ENCODE measurements around the gene DCLRE1A. TPM values are rescaled to one million over a fixed set of nuclear protein-coding genes. Genes with fewer than 3 reads are reported as not detected.

Gene DCLRE1A
- total RNA-seq, 1 experiment from 2014 or later = 15.0 TPM

- intact Hi-C loops (cut with micrococcal nuclease; ENCODE audit: unreplicated experiment) (no loop called here), in situ Hi-C loops (cut with HindIII; ENCODE audit: low pct_unique_long_range_greater_than_20kb, low sequenced_read_pairs) (no loop called here)
- Histone ChIP-seq H3K27ac (ENCODE audit: low read length) (no peak overlapping the region), H3K4me3 (ENCODE audit: low read depth in 2 of 2, low read length in 2 of 2) (no peak overlapping the region), H3K36me3 (ENCODE audit: control insufficient read depth, insufficient read depth, low read length) (no peaks in the 10 kb centered on the region), H3K9me3 (ENCODE audit: control insufficient read depth, insufficient read depth, low read depth, low read length) (no peaks in the 10 kb centered on the region), H3K27me3 (ENCODE audit: control insufficient read depth, insufficient read depth, low read length) (no peaks in the 10 kb centered on the region), H3K4me1 (ENCODE audit: control insufficient read depth, insufficient read depth, low read length) (no peaks in the 10 kb centered on the region)
- DNase-seq (ENCODE audit: low read depth, low spot score) (no peak), ATAC-seq (no peak)
- POLR2A ChIA-PET = no interaction called here
- CTCF ChIA-PET = no interaction called here
- no peak for TF ChIP-seq TCF7L2 (IDR thresholded peaks at IDR 0.05; ENCODE audit: low read depth, low read length)
- no TSS peak for BruUV-seq (replicated peaks)
Measured at GRCh38 chr10:113825791-113826190, 28.1 kb downstream of the DCLRE1A start.

- no peaks in the 10 kb centered on the region for H3K27me3 ChIP-seq (ENCODE audit: control insufficient read depth, insufficient read depth, low read length)
- no peak overlapping the region for H3K27ac ChIP-seq (ENCODE audit: low read length)
- POLR2A ChIA-PET = no interaction called here
- TF ChIP-seq TCF7L2 (IDR thresholded peaks at IDR 0.05; ENCODE audit: low read depth, low read length) (no peak), POLR2AphosphoS5 (IDR thresholded peaks at IDR 0.05; ENCODE audit: low read depth, low read length) (no peak), SIN3A (IDR thresholded peaks at IDR 0.05; ENCODE audit: borderline replicate concordance, insufficient read depth, low read depth, low read length) (no peak), REST (IDR thresholded peaks at IDR 0.05; ENCODE audit: insufficient read depth in 1 of 2, low read depth in 2 of 2, low read length in 1 of 2) (no peak), CTCF (IDR thresholded peaks at IDR 0.05) (no peak)
- intact Hi-C loops (cut with micrococcal nuclease; ENCODE audit: unreplicated experiment) (no loop called here), in situ Hi-C loops (cut with HindIII; ENCODE audit: low pct_unique_long_range_greater_than_20kb, low sequenced_read_pairs) (no loop called here)
- ATAC-seq (no peak), DNase-seq (ENCODE audit: low read depth, low spot score) (no peak)
- CTCF ChIA-PET = no interaction called here
- no peak overlapping the region for H3K4me3 ChIP-seq (ENCODE audit: low read depth in 2 of 2, low read length in 2 of 2)
- no peaks in the 10 kb centered on the region for H3K4me1 ChIP-seq (ENCODE audit: control insufficient read depth, insufficient read depth, low read length)
- no peaks in the 10 kb centered on the region for H3K36me3 ChIP-seq (ENCODE audit: control insufficient read depth, insufficient read depth, low read length)
- BruUV-seq (replicated peaks) = no TSS peak
- no peaks in the 10 kb centered on the region for H3K9me3 ChIP-seq (ENCODE audit: control insufficient read depth, insufficient read depth, low read depth, low read length)
Measured at GRCh38 chr10:113823389-113823788, 30.5 kb downstream of the DCLRE1A start.

- BruUV-seq (replicated peaks) = no TSS peak
Measured at GRCh38 chr10:113822174-113822573, 31.7 kb downstream of the DCLRE1A start.

More at GRCh38 chr10:113822174-113822573, 31.7 kb downstream of the DCLRE1A start:
- POLR2A ChIA-PET = interaction anchor here (0.6 kb wide), 1 partner anchor 211 kb away, joined by 3 read pairs; no protein-coding TSS in a partner anchor
- DNase-seq (ENCODE audit: low read depth, low spot score) = no peak
- ATAC-seq = no peak
- H3K4me3 ChIP-seq (ENCODE audit: low read depth in 2 of 2, low read length in 2 of 2) = no peak overlapping the region
- H3K4me1 ChIP-seq (ENCODE audit: control insufficient read depth, insufficient read depth, low read length) = no peaks in the 10 kb centered on the region
- H3K27me3 ChIP-seq (ENCODE audit: control insufficient read depth, insufficient read depth, low read length) = no peaks in the 10 kb centered on the region
- in situ Hi-C loops (cut with HindIII; ENCODE audit: low pct_unique_long_range_greater_than_20kb, low sequenced_read_pairs) = no loop called here
- TF ChIP-seq REST (IDR thresholded peaks at IDR 0.05; ENCODE audit: insufficient read depth in 1 of 2, low read depth in 2 of 2, low read length in 1 of 2) = no peak
- no peak for TF ChIP-seq TCF7L2 (IDR thresholded peaks at IDR 0.05; ENCODE audit: low read depth, low read length)
- TF ChIP-seq CTCF (IDR thresholded peaks at IDR 0.05) = no peak
- TF ChIP-seq SIN3A (IDR thresholded peaks at IDR 0.05; ENCODE audit: borderline replicate concordance, insufficient read depth, low read depth, low read length) = no peak
- no peak for TF ChIP-seq POLR2AphosphoS5 (IDR thresholded peaks at IDR 0.05; ENCODE audit: low read depth, low read length)
- intact Hi-C loops (cut with micrococcal nuclease; ENCODE audit: unreplicated experiment) = no loop called here
- no peaks in the 10 kb centered on the region for H3K36me3 ChIP-seq (ENCODE audit: control insufficient read depth, insufficient read depth, low read length)
- H3K9me3 ChIP-seq (ENCODE audit: control insufficient read depth, insufficient read depth, low read depth, low read length) = no peaks in the 10 kb centered on the region
- CTCF ChIA-PET = no interaction called here
- H3K27ac ChIP-seq (ENCODE audit: low read length) = no peak overlapping the region

Measured in Panc1 (cell line).